ENCODE data around the gene FKBP6. TPM values are rescaled to one million over a fixed set of nuclear protein-coding genes. Genes with fewer than 3 reads are reported as not detected.
"Not testable (repeated sequence)": the region's sequence is repeated elsewhere in the genome, so short reads cannot be mapped to it uniquely, and the experiment has no call there.

Gene FKBP6
- total RNA-seq, 1 donor from 2014 or later: not detected

DNA sequence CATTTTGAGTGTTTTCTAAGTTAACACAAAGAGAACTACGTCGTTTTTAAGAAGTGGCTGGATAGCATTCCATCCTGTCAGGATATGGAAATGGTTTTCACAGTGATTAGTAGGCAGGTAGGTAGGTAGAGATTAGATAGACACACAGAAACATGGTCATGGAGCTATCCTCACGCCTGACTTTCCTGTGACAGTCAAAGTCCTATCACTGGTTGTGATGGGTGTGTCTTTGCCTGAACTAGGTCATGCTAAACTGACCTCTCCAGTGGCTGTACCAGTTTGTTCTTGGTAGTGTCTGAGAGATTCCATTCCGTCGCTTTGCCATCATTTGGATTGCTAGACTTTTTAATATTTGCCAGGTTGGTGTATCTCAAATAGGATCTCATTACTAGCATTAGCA is 28.2 kb downstream of the FKBP6 start:
- intact Hi-C loops (cut with micrococcal nuclease): no loop called here
- H3K27me3 Mint-ChIP-seq: peaks cover 10% of the 10 kb centered on the region

DNA sequence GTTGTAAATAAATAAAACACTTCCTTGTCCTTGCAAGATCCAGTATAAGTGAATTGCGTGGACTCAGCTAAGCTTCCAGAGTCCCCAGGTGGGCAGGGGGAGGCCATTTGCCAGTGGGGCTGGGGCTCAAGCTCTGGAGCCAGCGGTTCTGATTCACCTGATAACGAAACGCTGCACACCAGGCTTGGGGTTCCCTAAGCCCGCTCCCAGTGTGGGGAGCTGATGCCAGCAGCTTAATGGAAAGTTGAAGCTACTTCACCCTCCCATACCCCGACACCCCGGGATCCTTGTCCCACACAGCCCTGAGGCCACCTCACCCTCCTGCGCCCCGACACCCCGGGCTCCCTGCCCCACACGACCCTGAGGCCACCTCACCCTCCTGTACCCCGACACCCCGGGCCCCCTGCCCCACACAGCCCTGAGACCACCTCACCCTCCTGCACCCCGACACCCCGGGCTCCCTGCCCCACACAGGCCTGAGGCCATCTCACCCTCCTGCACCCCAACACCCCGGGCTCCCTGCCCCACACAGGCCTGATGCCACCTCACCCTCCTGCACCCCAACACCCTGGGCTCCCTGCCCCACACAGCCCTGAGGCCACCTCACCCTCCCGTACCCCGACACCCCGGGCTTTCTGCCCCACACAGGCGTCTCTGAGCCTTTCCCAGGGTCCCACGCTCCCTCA is 30.8 kb downstream of the FKBP6 start:
- no peaks in the 10 kb centered on the region for H3K36me3 Mint-ChIP-seq (ENCODE audit: low read depth)
- intact Hi-C loops (cut with micrococcal nuclease): no loop called here
- no peaks in the 10 kb centered on the region for H3K9me3 Mint-ChIP-seq
- H3K4me1 Mint-ChIP-seq: no peaks in the 10 kb centered on the region
- H3K4me3 Mint-ChIP-seq: no peak overlapping the region
- H3K27ac Mint-ChIP-seq: no peak overlapping the region
- peaks cover 10% of the 10 kb centered on the region for H3K27me3 Mint-ChIP-seq
- DNase-seq: no peak

More for the DNA sequence above, 28.2 kb downstream of the FKBP6 start:
- Mint-ChIP-seq H3K27ac (no peak overlapping the region), H3K4me3 (no peak overlapping the region), H3K36me3 (ENCODE audit: low read depth) (no peaks in the 10 kb centered on the region), H3K9me3 (no peaks in the 10 kb centered on the region), H3K4me1 (no peaks in the 10 kb centered on the region)
- DNase-seq: no peak

DNA sequence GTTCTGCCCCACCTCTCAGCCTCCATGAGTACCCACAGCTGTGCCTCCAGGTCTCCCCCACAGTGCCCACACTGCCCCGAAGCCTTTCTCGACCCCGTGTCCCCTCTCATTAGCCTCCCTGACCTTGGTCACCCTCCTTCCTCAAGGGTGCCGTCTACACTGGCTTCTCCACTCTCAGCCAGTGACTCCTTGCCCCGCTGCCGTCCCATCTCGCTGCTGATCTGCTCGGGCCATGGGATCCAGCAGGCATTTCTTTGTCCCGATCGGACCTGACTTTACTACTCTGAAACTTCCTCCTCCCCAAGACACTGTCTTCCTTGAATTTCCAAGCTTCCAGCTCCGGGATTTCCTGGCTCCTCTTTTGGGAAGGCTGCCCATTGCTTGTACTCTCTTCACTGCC is 31.3 kb downstream of the FKBP6 start:
- Mint-ChIP-seq H3K9me3 (no peaks in the 10 kb centered on the region), H3K27me3 (peaks cover 10% of the 10 kb centered on the region), H3K4me1 (no peaks in the 10 kb centered on the region), H3K27ac (no peak overlapping the region), H3K4me3 (no peak overlapping the region), H3K36me3 (ENCODE audit: low read depth) (no peaks in the 10 kb centered on the region)
- intact Hi-C loops (cut with micrococcal nuclease): no loop called here
- no peak for DNase-seq

DNA sequence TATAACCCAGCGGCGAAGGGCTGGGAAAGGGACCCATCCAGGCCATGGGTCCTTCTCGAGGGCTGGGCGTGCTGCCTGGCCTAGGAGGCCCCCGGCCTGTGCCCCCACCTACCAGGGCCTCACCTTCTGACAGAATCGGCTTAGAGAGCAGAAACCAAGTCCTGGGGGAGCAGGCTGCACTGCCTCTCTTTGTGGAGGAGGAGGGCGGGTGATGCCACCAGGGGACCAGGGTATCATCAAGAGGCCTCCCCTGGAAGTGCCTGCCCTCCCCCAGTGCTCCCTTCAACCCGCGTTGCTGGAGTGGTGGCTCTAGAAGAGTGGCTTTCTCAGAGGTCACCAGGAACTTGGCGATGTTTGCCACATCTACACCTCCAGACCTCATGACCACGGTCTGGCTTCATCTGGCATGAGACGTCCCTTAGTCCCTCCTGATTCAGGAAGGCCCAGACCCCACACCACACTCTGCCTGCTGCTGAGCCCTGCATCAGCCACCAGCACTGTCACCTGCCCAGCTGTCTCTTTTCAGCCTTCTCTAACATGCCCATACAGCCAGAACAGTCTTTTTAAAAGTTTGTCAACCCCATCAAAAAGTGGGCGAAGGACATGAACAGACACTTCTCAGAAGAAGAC is 31.9 kb downstream of the FKBP6 start:
- no peaks in the 10 kb centered on the region for H3K4me1 Mint-ChIP-seq
- no peaks in the 10 kb centered on the region for H3K9me3 Mint-ChIP-seq
- intact Hi-C loops (cut with micrococcal nuclease): no loop called here
- no peak overlapping the region for H3K4me3 Mint-ChIP-seq
- DNase-seq: no peak
- H3K36me3 Mint-ChIP-seq (ENCODE audit: low read depth): no peaks in the 10 kb centered on the region
- peaks cover 10% of the 10 kb centered on the region for H3K27me3 Mint-ChIP-seq
- no peak overlapping the region for H3K27ac Mint-ChIP-seq

DNA sequence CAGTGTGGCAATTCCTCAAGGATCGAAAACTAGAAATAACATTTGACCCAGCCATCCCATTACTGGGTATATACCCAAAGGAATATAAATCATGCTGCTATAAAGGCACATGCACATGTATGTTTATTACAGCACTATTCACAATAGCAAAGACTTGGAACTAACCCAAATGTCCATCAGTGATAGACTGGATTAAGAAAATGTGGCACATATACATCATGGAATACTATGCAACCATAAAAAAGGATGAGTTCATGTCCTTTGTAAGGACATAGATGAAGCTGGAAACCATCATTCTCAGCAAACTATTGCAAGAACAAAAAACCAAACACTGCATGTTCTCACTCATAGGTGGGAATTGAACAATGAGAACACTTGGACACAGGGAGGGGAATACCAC is 32.6 kb downstream of the FKBP6 start:
- intact Hi-C loops (cut with micrococcal nuclease); H3K4me1 Mint-ChIP-seq: not testable (repeated sequence)

DNA sequence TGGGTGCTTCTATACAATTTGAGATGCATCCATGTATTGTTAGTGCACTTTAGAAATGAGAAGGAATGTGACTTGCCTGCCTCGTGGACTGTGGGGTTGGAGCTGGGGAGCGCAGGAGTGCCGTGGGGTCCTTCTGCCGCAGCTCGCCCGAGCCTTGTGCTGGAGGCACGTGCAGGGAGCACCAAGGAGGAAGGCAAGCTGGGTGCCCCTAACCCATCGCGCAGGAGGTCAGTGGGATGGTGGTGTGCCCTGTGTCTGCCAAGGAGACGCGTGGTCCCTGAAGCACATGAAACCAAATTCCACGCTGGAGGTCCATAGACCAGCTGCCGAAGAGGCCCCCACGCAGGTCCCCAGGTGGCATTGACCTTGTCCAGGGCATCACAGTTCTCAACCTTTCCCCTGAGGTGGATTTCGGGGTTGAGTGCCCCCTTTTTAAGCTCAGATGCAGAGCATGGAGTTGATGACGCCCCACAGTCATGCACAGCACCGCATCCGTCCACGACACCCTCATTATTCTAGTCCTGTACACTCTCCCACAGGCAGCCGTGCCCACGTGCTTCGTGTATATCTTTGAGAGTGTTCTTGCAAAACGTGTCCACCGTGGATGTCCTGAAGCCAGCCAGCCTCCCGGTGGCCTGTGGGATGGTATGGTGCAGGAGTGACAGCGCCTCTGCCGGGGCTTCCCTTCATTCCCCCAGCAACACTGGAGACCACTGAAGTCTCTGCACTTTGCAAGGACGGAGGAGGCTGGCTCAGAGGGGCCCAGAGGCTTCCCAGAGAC is 35.5 kb downstream of the FKBP6 start:
- no peak for DNase-seq
- H3K4me1 Mint-ChIP-seq: no peaks in the 10 kb centered on the region
- H3K4me3 Mint-ChIP-seq: no peak overlapping the region
- H3K36me3 Mint-ChIP-seq (ENCODE audit: low read depth): no peaks in the 10 kb centered on the region
- intact Hi-C loops (cut with micrococcal nuclease): no loop called here
- peaks cover 5% of the 10 kb centered on the region for H3K27me3 Mint-ChIP-seq
- H3K9me3 Mint-ChIP-seq: no peaks in the 10 kb centered on the region
- no peak overlapping the region for H3K27ac Mint-ChIP-seq

More for the DNA sequence above, 32.6 kb downstream of the FKBP6 start:
- H3K36me3 Mint-ChIP-seq (ENCODE audit: low read depth); H3K4me3 Mint-ChIP-seq; DNase-seq; H3K9me3 Mint-ChIP-seq; H3K27ac Mint-ChIP-seq: not testable (repeated sequence)
- peaks cover 10% of the 10 kb centered on the region for H3K27me3 Mint-ChIP-seq

DNA sequence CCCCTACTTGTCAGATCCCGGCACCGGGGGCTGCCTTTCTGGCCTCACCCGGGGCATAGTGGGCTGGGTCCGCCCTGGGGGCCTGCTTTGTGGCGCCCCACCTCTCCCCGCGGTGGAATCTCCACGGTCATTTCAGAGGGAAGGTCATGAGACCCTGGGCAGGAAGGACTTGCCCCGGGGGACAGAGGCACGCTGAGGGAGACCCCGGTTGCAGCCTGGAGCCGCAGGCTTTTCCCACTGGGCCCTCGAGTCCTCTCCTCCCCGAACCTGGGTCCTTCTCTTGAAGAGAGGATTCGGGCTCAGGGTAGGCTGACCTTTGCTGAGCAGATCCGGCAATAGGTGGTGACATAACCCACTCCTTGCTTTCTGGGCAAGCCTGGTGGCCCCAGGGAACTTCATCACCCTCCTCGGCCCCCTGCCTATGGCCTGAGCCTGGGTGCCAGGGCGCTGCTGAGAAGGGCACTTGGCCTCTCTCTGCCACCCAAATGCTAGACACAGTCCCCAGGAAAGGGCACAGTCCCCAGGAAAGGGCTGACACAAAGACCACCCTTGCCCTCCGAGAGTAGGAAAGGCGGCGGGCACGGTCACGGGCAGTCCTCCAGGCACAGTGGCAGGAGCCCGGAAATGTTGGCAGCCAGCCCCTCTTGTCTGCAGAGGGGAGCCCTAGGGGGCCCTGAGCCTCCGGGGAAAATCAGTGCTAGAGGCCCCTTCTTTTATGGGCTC is 36.2 kb downstream of the FKBP6 start:
- intact Hi-C loops (cut with micrococcal nuclease): no loop called here
- no peak for DNase-seq
- H3K9me3 Mint-ChIP-seq: no peaks in the 10 kb centered on the region
- H3K36me3 Mint-ChIP-seq (ENCODE audit: low read depth): no peaks in the 10 kb centered on the region
- no peak overlapping the region for H3K4me3 Mint-ChIP-seq
- no peaks in the 10 kb centered on the region for H3K4me1 Mint-ChIP-seq
- no peak overlapping the region for H3K27ac Mint-ChIP-seq
- H3K27me3 Mint-ChIP-seq: peaks cover 4% of the 10 kb centered on the region

DNA sequence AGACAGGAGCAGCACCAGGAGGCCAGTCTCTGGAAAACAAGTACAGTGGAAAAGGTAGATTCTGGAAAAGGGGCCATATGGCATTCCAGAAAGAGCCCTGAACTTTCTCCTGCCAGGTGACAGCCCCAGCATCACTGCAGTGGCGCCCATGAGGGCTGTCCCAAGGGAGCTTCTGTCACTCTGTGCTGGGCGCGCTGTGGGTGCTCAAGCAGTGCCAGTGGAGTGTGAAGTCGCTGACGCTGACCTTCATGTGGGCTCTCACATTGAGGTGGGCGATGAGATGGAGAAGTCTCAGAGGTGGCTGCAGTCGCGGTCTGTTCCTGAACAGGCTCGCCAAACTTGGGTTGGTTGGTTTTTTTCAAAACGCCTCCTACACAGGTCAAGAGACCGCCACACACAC is 38.2 kb downstream of the FKBP6 start:
- DNase-seq: no peak
- intact Hi-C loops (cut with micrococcal nuclease): no loop called here
- Mint-ChIP-seq H3K27me3 (no peaks in the 10 kb centered on the region), H3K36me3 (ENCODE audit: low read depth) (no peaks in the 10 kb centered on the region), H3K4me1 (no peaks in the 10 kb centered on the region), H3K27ac (no peak overlapping the region), H3K9me3 (no peaks in the 10 kb centered on the region), H3K4me3 (no peak overlapping the region)

DNA sequence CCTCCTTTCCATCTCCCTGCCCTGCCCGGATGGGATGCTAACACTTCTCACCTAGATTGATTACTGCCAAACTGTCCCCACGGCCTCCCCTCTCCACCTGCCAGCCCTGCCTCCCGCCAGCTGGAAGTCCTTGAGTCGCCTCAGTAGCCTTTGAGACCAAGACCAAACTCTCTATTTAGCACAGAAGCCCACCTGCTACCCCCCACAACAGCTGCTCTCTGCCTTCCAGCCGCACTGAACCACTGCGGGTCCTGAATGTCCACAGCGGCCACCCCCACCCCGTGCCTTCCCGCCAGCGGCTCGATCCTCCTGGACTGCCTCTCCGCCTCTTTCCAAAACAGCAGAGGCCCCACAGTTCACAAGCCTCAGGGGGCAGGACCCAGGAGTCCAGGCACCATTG is 39.0 kb downstream of the FKBP6 start:
- intact Hi-C loops (cut with micrococcal nuclease): no loop called here
- H3K27ac Mint-ChIP-seq: no peak overlapping the region
- DNase-seq: no peak
- H3K27me3 Mint-ChIP-seq: no peaks in the 10 kb centered on the region
- H3K9me3 Mint-ChIP-seq: no peaks in the 10 kb centered on the region
- H3K36me3 Mint-ChIP-seq (ENCODE audit: low read depth): no peaks in the 10 kb centered on the region
- no peak overlapping the region for H3K4me3 Mint-ChIP-seq
- H3K4me1 Mint-ChIP-seq: no peaks in the 10 kb centered on the region

DNA sequence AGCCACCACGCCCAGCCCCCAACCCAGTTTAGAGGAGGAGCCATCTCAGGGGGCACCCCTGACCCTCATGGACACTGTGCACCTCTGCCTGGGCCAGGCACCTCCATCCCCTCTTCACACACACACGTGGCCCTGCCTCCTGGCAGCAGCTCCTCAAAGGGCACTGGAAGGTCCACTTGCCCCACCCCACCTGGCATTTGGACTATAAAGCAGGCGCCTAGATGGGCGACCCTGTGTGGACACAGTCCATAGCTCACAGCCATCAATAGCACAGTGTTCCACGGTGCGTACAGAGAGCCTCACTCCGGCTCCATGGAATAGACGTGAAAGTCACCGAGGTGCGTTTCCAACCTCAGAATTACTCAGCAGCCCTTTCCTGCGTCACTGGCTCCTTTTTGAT is 41.0 kb downstream of the FKBP6 start:
- no peaks in the 10 kb centered on the region for H3K36me3 Mint-ChIP-seq (ENCODE audit: low read depth)
- H3K27ac Mint-ChIP-seq: no peak overlapping the region

DNA sequence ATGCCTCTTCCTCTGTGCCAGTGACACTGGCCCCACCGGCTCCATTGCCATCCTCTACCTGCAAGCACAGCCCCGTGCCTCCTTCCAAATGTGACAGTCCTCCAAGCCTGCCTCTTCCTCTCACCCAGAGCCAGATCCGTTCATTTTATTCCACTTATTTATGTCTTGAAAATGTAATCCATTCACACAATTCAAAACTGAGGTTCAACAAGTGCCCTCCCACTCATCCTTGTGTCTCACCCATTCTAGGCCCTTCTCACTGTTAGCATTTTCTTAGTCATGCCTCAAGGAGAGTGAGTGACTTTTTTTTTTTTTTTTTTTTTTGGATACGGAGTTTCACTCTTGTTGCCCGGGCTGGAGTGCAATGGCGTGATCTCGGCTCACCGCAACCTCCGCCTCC is 41.7 kb downstream of the FKBP6 start:
- intact Hi-C loops (cut with micrococcal nuclease): no loop called here
- no peak for DNase-seq
- no peaks in the 10 kb centered on the region for H3K27me3 Mint-ChIP-seq
- H3K36me3 Mint-ChIP-seq (ENCODE audit: low read depth): no peaks in the 10 kb centered on the region
- no peaks in the 10 kb centered on the region for H3K4me1 Mint-ChIP-seq
- H3K27ac Mint-ChIP-seq: no peak overlapping the region
- H3K9me3 Mint-ChIP-seq: no peaks in the 10 kb centered on the region
- no peak overlapping the region for H3K4me3 Mint-ChIP-seq

More for the DNA sequence above, 41.0 kb downstream of the FKBP6 start:
- H3K4me3 Mint-ChIP-seq: no peak overlapping the region
- DNase-seq: no peak
- intact Hi-C loops (cut with micrococcal nuclease): no loop called here
- no peaks in the 10 kb centered on the region for H3K27me3 Mint-ChIP-seq
- H3K9me3 Mint-ChIP-seq: no peaks in the 10 kb centered on the region
- no peaks in the 10 kb centered on the region for H3K4me1 Mint-ChIP-seq

DNA sequence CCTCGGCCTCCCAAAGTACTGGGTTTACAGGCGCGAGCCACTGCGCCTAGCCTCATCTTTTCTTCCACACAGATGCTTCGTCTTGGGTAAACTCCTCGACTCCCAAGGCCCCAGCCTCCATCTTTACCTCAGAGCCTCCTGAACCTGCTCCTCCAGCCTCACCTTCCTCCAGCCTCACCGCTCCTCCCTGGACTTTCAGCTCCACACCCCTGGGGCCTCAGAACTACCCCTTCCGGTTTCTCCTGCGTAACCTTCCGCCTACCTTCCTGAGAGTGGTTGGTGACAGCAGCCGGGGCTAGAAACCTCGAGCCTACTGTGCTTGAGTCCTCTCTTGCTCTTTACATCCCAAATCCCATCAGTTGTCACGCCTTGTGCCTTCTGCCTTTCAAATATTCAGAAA is 45.8 kb downstream of the FKBP6 start:
- no peak overlapping the region for H3K4me3 Mint-ChIP-seq
- no peak for DNase-seq
- no peaks in the 10 kb centered on the region for H3K36me3 Mint-ChIP-seq (ENCODE audit: low read depth)
- H3K27me3 Mint-ChIP-seq: peaks cover 20% of the 10 kb centered on the region
- intact Hi-C loops (cut with micrococcal nuclease): no loop called here
- no peaks in the 10 kb centered on the region for H3K4me1 Mint-ChIP-seq
- no peak overlapping the region for H3K27ac Mint-ChIP-seq
- no peaks in the 10 kb centered on the region for H3K9me3 Mint-ChIP-seq

DNA sequence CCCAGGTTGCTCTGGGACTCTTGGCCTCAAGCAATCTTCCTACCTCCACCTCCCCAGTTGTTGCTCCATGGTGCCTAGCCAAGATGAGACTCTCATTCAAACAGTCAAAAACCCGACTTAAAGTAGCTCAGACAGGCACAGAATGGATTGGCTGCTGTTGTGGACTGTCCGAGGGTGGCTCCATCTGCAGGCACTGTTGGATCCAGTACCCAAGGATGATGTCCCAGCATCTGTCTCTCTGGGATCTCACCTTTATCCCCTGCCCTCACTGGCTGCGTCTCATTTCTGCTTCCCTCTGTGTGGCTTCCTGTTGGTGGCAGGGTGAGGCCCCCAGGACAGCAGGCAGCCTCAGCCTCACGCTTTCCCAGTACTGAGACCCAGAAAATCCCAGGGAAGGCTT is 48.3 kb downstream of the FKBP6 start:
- DNase-seq; H3K27ac Mint-ChIP-seq; H3K4me1 Mint-ChIP-seq; H3K36me3 Mint-ChIP-seq (ENCODE audit: low read depth); intact Hi-C loops (cut with micrococcal nuclease); H3K4me3 Mint-ChIP-seq; H3K9me3 Mint-ChIP-seq: not testable (repeated sequence)
- H3K27me3 Mint-ChIP-seq: peaks cover 22% of the 10 kb centered on the region

All from activated CD4-positive, alpha-beta T cell treated with anti-CD3 and anti-CD28 coated beads, Interleukin-2, amount 10 ng/mL, durations not matched to agents 24 days and 14 days (primary cell).